PFSK-1 (cell line): ENCODE measurements around the gene CYP26B1.

Experiments used
- FOXP2 ChIP-seq: optimal IDR thresholded peaks from 2 replicates; pipeline ENCODE3; 2011; ENCODE audit warnings: borderline replicate concordance, control low read depth, inconsistent platforms; ENCODE audit not compliant: insufficient read depth; ENCODE audit errors: extremely low read length, extremely low read depth
- POLR2AphosphoS5 ChIP-seq: IDR thresholded peaks from 2 replicates; pipeline ENCODE4 v1.6.1; 2012; ENCODE audit warnings: low read depth, mild to moderate bottlenecking, control low read depth, low read length, moderate library complexity
- SIN3A ChIP-seq: IDR thresholded peaks from 2 replicates; pipeline ENCODE4 v1.6.1; 2012; ENCODE audit warnings: mild to moderate bottlenecking, low read length, moderate library complexity, borderline replicate concordance; ENCODE audit not compliant: insufficient read depth
- TAF1 ChIP-seq: IDR thresholded peaks from 2 replicates; pipeline ENCODE4 v1.6.1; 2012; ENCODE audit warnings: low read length, control low read depth, borderline replicate concordance; ENCODE audit not compliant: insufficient read depth
- TF ChIP-seq, protein P1 (sequence below), 2 experiments: IDR thresholded peaks; 2 replicates each; pipeline versions ENCODE4 v1.6.1 to v1.8.0; 2011 to 2012; ENCODE audit warnings: low read depth in 2 of 2, low read length in 2 of 2, control low read depth in 1 of 2, inconsistent platforms in 1 of 2, mild to moderate bottlenecking in 1 of 2, moderate library complexity in 1 of 2; ENCODE audit not compliant: insufficient read depth in 1 of 2

The CYP26B1 gene

DNA sequence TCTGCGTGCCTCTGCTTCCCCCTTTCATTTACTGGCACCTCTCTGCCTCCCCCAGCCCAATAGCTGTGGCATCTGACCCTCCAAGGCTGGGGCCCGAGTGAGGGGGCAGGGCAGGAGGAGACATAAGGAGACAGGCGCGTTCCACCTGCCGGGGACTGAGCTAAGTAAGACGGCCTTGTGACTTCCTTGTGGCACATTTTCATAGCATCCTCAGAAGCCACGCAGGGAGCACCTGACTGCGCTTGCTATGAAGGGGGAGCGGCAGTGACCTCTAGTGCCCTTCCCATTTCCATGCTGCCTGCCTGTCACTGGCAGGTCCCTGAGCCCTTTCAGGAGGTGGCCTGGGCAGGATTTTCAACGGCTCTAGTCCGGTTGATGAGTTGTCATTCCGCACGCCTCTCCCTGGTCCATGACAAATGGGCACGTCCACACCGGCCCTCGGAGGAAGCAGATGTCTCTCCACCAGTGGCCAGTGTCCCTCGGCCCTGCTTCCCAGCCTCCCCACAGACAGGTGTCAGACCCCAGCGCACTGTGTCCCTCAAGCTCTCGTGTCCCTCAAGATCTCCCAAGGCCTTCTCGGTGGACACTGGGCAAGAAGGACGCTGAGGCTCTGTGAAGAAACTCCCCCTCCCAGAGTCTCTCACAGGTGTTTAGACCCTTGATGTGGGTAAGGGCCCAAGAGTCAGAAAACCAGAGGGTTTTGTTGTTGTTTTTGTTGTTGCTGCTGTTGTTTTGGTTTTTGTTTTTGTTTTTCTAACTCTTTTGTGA lies 42.7 kb downstream of the CYP26B1 start:
- no peak for TF ChIP-seq FOXP2
- TF ChIP-seq TAF1: no peak
- TF ChIP-seq POLR2AphosphoS5: no peak
- TF ChIP-seq, protein P1, sequence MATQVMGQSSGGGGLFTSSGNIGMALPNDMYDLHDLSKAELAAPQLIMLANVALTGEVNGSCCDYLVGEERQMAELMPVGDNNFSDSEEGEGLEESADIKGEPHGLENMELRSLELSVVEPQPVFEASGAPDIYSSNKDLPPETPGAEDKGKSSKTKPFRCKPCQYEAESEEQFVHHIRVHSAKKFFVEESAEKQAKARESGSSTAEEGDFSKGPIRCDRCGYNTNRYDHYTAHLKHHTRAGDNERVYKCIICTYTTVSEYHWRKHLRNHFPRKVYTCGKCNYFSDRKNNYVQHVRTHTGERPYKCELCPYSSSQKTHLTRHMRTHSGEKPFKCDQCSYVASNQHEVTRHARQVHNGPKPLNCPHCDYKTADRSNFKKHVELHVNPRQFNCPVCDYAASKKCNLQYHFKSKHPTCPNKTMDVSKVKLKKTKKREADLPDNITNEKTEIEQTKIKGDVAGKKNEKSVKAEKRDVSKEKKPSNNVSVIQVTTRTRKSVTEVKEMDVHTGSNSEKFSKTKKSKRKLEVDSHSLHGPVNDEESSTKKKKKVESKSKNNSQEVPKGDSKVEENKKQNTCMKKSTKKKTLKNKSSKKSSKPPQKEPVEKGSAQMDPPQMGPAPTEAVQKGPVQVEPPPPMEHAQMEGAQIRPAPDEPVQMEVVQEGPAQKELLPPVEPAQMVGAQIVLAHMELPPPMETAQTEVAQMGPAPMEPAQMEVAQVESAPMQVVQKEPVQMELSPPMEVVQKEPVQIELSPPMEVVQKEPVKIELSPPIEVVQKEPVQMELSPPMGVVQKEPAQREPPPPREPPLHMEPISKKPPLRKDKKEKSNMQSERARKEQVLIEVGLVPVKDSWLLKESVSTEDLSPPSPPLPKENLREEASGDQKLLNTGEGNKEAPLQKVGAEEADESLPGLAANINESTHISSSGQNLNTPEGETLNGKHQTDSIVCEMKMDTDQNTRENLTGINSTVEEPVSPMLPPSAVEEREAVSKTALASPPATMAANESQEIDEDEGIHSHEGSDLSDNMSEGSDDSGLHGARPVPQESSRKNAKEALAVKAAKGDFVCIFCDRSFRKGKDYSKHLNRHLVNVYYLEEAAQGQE (IDR thresholded peaks at IDR 0.05; ENCODE audit: insufficient read depth in 1 of 2, low read depth in 2 of 2, low read length in 2 of 2): no peak
- no peak for TF ChIP-seq SIN3A

DNA sequence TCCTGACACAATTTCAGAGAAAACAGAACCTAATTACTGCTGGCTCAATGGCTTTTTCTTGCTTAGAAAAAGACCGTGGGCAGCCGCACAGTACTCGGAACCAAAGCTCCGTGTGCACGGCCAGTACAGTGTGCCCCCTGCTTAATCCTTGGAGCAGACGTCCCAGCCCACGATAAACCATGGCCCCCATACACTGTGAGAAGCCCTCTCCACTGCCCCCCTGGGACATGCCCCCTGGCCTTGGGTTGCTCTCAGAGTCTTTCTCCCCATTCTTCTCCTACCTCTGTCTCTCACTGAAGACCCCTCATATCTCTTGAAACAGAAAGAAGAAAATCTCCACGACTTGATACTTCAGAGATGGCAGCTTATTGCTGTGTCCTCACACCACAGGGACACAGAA lies 44.0 kb downstream of the CYP26B1 start:
- TF ChIP-seq SIN3A: no peak
- TF ChIP-seq POLR2AphosphoS5: no peak
- no peak for TF ChIP-seq TAF1

DNA sequence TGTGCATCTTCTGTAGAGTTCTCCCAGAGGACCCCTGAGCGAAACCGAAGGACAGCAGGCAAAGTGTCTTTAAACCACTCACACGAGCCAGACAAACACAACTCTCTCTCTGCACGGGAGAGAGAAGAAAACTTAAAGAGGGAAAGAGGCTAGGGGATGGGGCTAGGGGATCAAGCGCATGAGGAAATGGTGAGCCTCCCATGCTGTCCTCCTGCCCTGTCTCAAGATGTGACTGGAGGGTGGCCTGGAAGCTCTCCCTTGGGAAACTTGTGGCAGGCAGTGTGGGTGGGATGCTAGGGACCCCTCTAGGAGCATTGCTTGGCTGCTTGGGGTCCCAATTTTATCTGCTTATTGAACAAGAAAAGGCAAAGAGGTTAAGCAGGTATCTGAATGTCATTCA lies 44.5 kb downstream of the CYP26B1 start:
- TF ChIP-seq FOXP2 (no peak), SIN3A (no peak), TAF1 (no peak), POLR2AphosphoS5 (no peak)
- TF ChIP-seq, protein P1 (IDR thresholded peaks at IDR 0.05; ENCODE audit: insufficient read depth in 1 of 2, low read depth in 2 of 2, low read length in 2 of 2): no peak

DNA sequence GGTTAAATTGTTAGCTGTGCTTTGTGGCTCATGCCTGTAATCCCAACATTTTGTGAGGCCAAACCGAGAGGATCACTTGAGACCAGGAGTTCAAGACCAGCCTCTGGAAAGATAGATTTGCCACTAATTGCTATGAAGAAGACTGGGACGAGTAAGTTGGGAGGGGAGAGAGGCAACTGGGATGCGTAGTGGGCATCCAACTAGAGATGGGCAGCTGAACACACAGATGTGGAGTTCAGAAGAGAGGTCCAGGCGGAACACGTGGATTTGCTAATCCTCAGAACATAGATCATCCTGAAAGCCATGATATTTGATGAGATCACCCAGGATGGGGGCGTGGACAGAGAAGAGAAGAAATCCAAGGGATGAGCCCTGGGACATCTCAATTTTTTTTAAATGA lies 48.7 kb downstream of the CYP26B1 start:
- TF ChIP-seq POLR2AphosphoS5 (no peak), TAF1 (no peak), SIN3A (no peak), FOXP2 (no peak)
- TF ChIP-seq, protein P1 (IDR thresholded peaks at IDR 0.05; ENCODE audit: insufficient read depth in 1 of 2, low read depth in 2 of 2, low read length in 2 of 2): no peak

DNA sequence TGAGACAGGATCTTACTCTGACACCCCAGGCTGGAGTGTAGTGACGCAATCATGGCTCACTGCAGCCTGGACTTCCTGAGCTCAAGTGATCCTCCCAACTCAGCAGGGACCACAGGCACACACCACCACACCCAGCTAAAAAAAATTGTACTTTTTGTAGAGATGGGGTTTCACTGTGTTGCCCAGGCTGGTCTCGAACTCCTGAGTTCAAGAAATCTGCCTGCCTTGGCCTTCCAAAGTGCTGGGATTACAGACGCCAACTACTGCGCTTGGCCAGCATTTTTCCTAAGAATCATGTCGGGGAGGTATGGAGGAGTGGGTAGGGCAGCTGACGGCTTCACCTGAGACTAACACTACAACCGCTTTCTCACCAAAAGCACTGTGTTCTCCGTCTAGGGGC lies 50.4 kb downstream of the CYP26B1 start:
- TF ChIP-seq, protein P1 (IDR thresholded peaks at IDR 0.05; ENCODE audit: insufficient read depth in 1 of 2, low read depth in 2 of 2, low read length in 2 of 2): no peak
- TF ChIP-seq POLR2AphosphoS5: no peak
- TF ChIP-seq FOXP2: no peak
- no peak for TF ChIP-seq TAF1
- no peak for TF ChIP-seq SIN3A

DNA sequence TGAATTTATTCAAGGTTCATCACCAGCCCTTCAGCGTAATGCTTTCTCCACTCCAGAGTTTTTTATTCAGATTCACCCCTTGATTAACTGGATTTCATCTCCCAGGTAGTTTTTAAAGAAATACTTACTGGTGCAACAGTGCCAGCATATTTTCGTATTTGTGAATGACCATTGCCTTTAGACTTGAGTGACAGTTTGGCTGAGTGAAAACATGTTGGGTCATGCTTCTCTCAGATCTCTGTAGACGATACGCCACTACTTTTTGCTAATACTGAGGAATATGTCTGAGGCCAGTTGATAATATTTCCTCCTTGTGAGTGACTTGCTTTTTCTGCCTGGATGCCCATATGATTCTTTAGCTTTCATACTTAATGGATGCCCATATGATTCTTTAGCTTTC lies 51.5 kb downstream of the CYP26B1 start:
- TF ChIP-seq TAF1: no peak
- TF ChIP-seq FOXP2: no peak
- TF ChIP-seq SIN3A: no peak
